Medulla oblongata (tissue), 1 donor: ENCODE data around the gene SMARCC2.
A peak's percentile ranks its signal among the peaks of the same experiment; 100 is the strongest.

Experiments
- DNase-seq: peaks from one replicate; pipeline ENCODE4 v3.0.0-alpha.2; 2015; ENCODE audit errors: extremely low spot score

Gene SMARCC2

DNA sequence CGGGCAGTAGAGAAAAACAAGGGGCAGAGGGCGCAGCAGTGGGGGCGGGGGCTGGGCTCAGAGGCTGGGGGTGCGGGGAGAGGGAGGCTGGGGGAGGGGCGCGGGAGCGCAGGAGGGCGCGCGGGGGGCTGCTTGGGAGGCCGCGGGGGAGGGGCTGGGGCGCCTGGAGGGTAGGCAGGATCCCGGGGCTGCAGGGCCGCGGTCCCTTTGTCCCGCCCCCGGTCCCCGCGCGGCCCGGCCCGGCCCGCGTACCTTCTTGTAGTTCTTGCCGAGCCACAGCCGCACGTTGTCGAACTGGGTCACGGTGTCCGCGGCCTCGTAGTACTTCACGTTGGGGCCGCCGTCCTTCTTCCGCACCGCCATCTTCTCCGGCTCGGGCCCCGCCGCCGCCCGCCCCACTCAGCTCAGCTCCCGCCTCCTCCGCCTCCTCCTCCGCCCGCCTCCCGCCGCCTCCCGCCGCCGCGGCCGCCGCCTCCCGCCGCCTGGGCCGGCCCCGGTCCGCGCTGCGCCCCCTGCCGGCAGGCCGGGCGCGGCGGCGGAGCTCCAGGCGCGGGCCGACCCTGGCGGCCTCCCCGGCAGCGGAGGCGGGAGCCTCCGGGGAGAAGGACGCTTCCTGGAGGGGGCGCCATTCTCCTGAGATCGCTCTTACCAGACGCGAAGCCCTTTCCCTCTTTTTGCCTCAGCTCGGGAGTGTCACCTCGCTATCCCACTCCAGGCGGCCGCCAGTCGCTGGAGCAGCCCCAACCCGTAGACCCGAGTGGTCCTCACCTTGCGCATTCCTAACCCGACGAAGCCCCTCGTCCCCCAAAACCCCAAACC lies at the start of gene SMARCC2:
Gene SMARCC2, minus strand, starts transcription at position 385 of the 819 bp plus-strand sequence. Its CDS starts 22 bp downstream, at position 363.
- DNase-seq, result peak; percentile 89

DNA sequence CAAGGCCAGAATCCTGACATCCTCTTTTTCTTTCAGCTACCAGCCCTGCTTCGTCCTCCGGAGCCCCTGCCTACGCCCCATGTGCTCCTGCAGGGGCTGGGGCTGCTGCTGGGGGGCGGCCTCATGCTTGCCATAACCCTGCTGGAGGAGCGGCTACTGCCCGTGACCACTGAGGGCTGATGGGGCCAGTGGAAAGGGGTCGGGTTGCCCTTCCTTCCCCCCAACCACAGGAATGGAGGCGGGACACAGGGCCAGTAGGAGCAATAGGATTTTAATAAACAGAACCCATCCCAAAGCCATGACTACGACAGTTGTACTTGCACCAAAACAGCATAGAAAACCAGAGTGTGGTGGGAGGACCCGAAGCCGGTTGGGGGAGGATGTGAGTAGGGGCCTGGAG lies 48.3 kb upstream of the SMARCC2 start:
- DNase-seq, result no peak

DNA sequence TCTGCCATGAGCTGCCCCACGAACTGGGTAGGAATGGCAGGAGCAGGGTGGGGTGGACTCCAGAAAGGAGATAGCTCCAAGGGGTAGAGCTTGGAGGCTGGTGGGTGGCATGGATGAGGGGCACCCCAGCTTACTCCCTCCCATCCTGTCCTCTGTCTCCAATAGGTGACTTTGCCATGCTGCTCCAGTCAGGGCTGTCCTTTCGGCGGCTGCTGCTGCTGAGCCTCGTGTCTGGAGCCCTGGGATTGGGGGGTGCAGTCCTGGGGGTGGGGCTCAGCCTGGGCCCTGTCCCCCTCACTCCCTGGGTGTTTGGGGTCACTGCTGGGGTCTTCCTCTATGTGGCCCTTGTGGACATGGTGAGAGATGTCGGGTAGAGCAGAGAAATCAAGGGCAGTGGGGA lies 47.7 kb upstream of the SMARCC2 start:
- DNase-seq, result no peak

DNA sequence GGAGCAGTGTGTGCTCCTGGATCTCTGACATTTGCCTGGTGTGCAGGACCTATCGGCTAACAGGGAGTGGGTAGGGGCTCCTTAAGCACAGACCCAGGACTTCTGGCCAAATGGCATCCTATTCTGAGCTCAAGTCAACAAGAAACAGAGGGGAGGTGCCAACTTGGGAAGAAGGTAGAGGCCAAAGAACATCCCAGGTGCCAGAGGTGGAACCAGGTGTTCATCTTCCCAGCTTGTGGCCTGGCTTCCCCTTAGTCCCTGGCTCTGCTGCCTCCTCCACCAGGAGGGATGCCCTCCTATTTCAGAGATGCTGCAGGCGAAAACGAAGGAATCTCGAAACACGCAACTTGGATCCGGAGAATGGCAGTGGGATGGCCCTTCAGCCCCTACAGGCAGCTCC lies 46.8 kb upstream of the SMARCC2 start:
- no peak for DNase-seq

DNA sequence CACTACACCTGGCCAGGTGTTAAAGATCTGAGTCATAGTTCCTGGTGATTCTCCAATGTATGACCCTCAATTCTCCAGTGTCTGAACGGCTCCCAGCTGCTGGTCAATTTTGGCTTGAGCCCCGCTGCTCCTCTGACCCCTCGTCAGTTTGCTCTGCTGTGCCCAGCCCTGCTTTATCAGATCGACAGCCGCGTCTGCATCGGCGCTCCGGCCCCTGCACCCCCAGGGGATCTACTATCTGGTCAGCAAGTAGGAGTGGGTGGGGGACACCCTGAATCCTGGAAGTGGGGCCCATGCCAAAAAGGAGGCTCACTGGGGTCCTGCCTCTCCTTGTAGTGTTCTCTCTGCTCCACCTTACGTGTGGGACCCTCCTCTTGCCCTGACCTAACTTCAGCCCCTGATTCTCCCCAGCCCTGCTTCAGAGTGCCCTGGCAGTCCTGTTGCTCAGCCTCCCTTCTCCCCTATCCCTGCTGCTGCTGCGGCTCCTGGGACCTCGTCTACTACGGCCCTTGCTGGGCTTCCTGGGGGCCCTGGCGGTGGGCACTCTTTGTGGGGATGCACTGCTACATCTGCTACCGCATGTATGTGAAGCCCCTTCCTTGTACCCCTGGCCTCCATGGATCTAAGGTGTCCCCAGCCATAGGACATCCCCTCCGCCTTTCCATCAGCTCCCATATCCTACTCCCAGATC lies 45.6 kb upstream of the SMARCC2 start:
- no peak for DNase-seq

- DNase-seq, result no peak
These were observed 41.9 kb upstream of the SMARCC2 start for GRCh38 chr12:56231184-56231582.

- DNase-seq, result no peak
These were observed 41.3 kb upstream of the SMARCC2 start for GRCh38 chr12:56230432-56231183.

DNA sequence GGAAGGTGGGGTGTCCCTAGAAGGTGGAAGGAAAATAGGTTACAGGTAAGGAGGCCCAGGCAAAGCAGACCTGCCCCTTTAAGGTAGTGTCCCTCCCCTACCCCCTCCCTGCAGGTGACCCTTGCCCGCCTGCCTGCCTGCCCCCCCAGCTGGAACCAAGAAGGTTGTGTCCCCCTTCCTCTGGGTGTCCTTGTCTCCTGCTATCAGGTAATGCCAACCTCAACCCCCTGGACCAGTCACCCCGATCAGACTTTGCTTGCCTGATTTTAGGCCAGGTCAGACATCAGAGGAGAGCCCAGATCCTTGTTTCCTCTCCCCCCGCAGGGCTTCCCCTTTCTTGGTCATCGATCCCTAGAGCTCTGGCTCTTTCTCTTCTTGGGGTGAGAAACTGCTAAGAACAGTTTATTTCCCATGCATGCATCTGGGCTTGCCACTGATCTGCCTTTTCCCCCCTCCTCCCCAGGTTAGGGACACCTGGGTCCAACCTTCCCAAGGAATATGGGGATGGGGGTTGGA lies 40.7 kb upstream of the SMARCC2 start, which contains the start of gene SLC39A5:
Gene SLC39A5, plus strand, starts transcription at position 136 of the 516 bp plus-strand sequence. CDS start 1,224 bp downstream, outside the sequence.
- DNase-seq, result no peak

DNA sequence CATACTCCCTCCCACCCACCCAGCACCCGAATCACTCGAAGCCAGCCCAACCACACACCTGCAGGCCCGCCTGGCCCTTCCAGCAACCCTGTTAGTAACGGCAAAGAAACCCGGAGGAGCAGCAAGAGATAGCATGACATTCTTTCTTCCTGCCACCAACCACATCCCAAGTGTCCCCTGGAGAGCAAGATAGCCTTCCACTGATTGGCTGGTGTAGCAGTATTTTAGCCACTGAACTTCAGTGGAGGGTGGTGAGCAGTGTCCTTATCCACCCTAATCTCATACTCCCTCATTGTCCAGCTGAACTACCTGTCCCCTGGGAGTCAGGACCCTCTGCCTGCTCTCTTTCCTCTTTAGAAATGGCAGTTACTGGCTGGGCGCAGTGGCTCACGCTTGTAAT lies 39.8 kb upstream of the SMARCC2 start:
- DNase-seq, result no peak

- DNase-seq, result no peak
These were observed 35.7 kb upstream of the SMARCC2 start for GRCh38 chr12:56224954-56225353.

GRCh38 chr12:56224102-56224701 lies 34.9 kb upstream of the SMARCC2 start, which contains the start of gene NABP2:
Gene NABP2 (plus strand): TSS chr12:56224342. CDS start chr12:56224857, 515 bp downstream.
- peak; percentile 98 for DNase-seq

GRCh38 chr12:56223571-56224101 lies 34.4 kb upstream of the SMARCC2 start:
- DNase-seq, result no peak

DNA sequence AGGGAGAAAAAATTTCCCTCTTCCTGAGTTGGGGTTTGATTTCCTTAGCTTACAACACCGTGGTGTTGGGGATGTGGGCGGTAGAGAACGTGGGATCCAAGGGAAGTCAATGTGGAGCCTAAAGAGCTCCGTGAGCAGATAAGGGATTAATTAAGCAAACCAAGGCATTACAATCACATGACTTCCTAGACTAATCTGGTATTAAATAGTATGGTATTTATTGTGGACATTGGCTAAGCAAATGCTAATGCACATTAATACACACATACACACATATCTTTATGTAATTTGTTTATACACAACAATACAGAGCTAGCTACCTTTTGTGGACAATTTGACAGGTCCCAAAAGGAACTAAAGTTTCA lies 33.2 kb upstream of the SMARCC2 start:
- no peak for DNase-seq

- DNase-seq, result peak; percentile 98
These were observed 32.7 kb upstream of the SMARCC2 start, which contains the start of gene RNF41 for GRCh38 chr12:56221757-56222530. Gene RNF41 (minus strand): TSS chr12:56221922. CDS start chr12:56214047, 7,875 bp downstream.

GRCh38 chr12:56221232-56221756 lies 32.0 kb upstream of the SMARCC2 start:
- no peak for DNase-seq

- peak; percentile 53 for DNase-seq
These were observed 31.4 kb upstream of the SMARCC2 start for GRCh38 chr12:56220611-56221231.

- no peak for DNase-seq
These were observed 30.6 kb upstream of the SMARCC2 start for GRCh38 chr12:56219840-56220239.

DNA sequence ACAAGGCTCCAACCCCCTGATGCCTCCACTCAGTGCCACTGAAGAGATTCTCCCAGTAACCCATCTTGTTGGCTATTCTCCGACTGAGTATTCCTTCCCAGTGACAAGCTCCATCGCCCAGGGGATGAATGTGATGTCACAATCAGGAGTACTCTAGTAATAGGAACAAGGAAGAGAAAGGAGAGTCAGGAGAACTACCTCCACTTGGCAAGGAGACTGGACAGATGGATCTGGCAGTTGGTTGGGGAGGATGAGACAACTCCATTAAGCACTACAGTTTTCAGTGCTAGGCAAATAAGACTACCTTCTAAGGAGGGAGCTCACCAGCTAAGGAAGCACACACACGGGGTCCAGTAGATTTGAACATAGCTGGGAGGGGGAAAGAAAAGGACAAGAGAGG lies 27.2 kb upstream of the SMARCC2 start:
- DNase-seq, result no peak

DNA sequence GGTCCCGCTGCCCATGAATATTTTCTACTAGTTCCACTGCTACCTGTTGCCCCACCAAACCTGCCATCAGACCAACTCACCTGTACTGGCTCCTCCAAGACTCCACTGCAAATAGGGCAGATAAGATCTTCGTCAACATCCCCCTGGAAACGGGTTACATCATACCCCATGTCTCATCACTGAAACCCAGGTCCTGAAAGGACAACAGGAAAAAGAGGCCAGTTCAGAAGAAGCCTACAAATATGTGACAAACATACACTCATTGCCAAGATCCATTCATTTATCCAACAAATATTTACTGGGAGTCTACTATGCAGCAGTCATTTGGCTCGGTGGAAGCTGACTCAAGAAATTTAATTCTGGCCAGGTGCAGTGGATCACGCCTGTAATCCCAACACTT lies 24.6 kb upstream of the SMARCC2 start:
- DNase-seq, result no peak

- DNase-seq, result no peak
These were observed 23.1 kb upstream of the SMARCC2 start for GRCh38 chr12:56212361-56212760.
